Retinal pigment epithelial cell (primary cell): ENCODE results near the gene ANKRD18A.

Source experiments
- DNase-seq: peaks from one replicate; pipeline ENCODE4 v3.0.0-alpha.2; 2010; ENCODE audit warnings: low read depth
- H3K4me3 ChIP-seq: 2 replicates; pipeline ENCODE4 v1.5.1; 2011; ENCODE audit warnings: mild to moderate bottlenecking, low read length, control low read depth, moderate library complexity
- TF ChIP-seq, protein P1 (sequence below): conservative IDR thresholded peaks from 2 replicates; pipeline ENCODE4 v1.5.1; 2011; ENCODE audit warnings: low read depth, low read length, control low read depth, inconsistent platforms

Gene ANKRD18A

GRCh38 chr9:38620483-38621433 is at the start of gene ANKRD18A:
TSS of gene ANKRD18A (minus strand) at chr9:38620596. CDS start at chr9:38620285, 311 bp downstream.
- TF ChIP-seq, protein P1, sequence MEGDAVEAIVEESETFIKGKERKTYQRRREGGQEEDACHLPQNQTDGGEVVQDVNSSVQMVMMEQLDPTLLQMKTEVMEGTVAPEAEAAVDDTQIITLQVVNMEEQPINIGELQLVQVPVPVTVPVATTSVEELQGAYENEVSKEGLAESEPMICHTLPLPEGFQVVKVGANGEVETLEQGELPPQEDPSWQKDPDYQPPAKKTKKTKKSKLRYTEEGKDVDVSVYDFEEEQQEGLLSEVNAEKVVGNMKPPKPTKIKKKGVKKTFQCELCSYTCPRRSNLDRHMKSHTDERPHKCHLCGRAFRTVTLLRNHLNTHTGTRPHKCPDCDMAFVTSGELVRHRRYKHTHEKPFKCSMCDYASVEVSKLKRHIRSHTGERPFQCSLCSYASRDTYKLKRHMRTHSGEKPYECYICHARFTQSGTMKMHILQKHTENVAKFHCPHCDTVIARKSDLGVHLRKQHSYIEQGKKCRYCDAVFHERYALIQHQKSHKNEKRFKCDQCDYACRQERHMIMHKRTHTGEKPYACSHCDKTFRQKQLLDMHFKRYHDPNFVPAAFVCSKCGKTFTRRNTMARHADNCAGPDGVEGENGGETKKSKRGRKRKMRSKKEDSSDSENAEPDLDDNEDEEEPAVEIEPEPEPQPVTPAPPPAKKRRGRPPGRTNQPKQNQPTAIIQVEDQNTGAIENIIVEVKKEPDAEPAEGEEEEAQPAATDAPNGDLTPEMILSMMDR, result peak; percentile 66
- peak within 1 kb of the TSS; percentile 66 for H3K4me3 ChIP-seq
- DNase-seq, result peak; percentile 79

GRCh38 chr9:38668791-38669466 is 48.5 kb upstream of the ANKRD18A start:
- no peak overlapping the region for H3K4me3 ChIP-seq
- no peak for DNase-seq
- TF ChIP-seq, protein P1, result no peak

GRCh38 chr9:38662763-38663593 is 42.6 kb upstream of the ANKRD18A start:
- TF ChIP-seq, protein P1, result peak; percentile 57
- DNase-seq, result no peak
- no peak overlapping the region for H3K4me3 ChIP-seq

DNA sequence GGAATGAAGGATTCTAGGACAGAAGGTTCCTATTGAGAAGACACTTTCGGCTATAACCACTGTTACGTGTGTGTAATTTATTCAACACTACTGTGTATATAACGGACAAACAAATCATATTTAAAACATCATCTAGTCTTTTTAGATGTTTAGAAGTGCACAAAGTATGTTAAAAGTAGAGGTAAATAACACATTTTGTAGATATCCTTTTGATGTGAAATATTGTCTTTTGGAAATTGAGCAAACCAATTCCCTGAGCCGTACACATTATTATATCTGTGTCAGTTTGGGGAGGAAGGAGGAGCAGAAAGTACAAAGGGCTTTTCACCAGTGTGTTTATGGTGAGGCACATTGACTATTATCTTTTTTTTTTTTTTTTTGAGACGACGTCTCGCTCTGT is 39.1 kb upstream of the ANKRD18A start:
- TF ChIP-seq, protein P1, result no peak
- no peak overlapping the region for H3K4me3 ChIP-seq
- no peak for DNase-seq

DNA sequence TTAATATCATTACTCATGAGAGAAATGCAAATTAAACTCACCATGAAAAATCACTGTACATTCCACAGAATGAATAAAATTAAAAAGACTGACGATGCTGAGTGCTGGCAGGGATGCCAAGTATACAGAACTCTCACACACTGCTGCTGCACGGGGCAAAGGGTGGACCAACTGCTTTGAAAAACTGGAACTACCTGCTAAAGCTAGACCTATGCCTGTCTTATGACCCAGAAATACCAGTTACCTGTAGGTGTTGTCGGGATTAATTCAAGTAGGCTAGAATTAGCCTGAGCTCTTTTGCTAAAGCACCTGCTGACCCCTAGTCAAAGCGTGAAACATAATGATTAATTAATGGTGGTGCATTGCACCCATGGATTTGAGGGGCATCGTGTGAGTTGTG is 36.5 kb upstream of the ANKRD18A start:
- no peak for DNase-seq
- TF ChIP-seq, protein P1, result no peak
- no peak overlapping the region for H3K4me3 ChIP-seq

- no peak for DNase-seq
- TF ChIP-seq, protein P1, result no peak
- H3K4me3 ChIP-seq, result no peak overlapping the region
Observed at GRCh38 chr9:38652486-38652885, 32.1 kb upstream of the ANKRD18A start.
